Measurements from ENCODE around the gene MAP4K4.
A peak's percentile ranks its signal among the peaks of the same experiment; 100 is the strongest.

The MAP4K4 gene

DNA sequence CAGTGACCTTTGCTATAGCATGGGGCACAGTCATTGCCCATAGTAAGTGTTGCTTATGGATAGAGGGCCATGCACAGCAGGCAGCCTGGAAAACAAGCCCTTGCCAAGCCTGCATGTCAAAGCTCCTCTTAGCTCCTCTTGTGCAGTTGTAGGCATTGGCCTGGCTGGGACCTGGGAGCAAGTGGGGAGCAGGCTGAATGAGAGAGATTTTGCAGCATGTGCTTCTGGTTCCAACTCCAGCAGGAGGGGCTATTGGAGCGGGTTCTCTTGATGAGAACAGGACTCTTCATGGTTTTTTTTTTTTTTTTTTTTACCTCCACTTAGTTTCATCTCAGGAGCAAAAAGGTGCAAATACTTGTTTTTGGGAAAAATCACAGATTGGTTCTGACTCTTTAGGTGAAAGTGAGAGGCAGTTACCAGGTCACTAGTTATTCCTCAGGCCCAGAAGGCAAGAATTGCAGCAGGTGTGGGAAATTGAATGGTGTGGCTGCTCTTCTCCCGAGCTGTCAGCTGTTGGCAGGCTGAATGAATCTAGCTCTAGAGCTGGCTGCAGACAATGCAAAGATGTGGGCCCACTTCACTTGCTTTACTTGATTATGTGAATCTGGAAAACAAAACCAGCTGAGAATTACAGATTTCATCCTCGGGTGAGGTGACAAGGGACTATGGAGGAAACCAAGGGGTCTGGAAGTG, 95.9 kb downstream of the MAP4K4 start:
- DNase-seq, result peak; percentile 50

DNA sequence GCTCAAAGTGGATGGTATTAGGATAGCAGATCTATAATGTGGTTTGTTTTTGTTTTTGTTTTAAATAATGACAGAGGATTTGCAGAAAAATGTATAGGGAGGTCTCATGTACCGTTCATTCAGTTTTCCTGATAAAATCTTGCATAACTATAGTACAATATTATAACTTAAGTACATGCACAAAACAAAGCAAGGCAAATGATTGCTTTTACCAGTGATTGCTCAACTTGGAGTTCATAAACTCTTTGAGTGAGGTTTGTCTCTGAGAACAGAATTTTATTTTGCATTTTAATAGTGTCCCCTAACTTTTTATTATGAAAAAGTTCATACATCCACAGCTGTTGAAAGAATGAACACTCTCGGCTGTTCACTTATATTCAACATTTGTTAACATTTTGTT, 96.6 kb downstream of the MAP4K4 start:
- no peak for DNase-seq

DNA sequence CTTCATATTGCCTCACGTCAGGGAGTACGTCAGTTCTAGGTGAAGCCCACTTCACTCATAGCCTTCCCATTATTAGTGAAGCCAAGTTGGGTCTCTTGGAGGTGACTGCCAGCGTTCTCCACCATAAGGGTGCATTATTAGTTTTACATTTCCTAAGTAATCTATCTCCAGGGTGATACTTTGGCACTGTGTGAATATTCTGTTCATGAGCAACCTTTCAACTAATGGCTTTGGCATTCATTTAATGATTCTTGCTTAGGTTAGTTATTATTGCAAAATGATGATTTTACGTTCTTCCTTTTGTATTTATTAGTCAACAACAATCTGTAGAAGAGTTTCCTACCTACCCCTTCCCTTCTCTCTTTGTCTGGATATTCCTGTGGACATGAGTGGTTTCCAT, 97.5 kb downstream of the MAP4K4 start:
- no peak for DNase-seq

DNA sequence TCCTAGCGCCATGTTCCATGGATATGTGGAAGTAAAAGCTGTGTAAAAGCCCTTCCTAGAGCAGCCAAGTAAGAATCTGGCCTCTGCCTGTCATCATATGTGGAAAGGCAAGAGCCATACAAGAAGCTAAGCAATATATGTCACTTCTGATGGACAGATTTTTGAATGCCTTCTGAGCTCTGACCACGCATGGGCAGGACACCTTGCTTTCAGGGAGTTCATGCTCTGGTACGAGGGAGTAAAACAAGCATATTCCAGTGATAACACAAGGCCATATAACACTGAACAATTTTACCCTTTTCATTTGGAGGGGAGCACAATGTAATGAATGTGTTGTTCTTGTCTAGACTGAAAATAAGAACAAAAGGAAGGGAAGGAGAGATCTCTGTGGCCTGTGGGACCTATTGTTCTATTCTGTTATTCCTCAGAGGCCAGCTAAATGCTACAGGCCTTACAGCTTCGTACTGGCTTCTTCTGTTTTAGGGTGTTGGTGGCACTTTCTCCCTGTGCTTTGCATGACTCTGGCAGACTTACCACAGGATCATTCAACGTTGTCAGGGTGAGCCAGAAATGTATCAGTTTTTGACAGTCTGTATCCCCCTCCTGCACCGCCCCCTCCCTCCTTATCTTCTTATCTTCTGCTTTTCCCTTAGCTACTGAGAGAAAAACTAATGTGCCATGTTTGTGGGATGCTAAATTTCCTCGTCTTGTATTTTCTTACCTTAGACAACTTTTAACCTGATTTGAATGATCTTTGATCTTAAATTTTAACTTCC, 99.5 kb downstream of the MAP4K4 start:
- no peak for DNase-seq

DNA sequence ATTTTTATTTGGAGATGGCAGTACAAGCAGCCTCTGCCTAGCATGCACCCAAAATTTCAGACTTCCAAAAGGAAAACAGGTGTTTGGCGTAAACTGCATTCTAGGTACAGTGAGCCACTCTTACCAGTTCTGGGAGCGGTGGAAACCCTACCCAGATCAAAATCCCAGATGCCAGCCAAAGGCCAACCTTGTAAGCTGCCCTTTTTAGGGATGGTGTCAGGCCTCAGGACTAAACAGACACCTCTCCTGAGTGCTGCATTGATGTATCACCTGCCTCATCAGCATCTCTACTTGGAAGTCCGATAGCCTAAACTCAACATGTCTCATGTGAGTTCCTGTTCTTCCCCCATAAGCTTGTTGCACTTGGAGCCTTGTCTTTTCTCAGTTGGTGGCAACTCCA, 104.0 kb downstream of the MAP4K4 start:
- DNase-seq, result no peak

DNA sequence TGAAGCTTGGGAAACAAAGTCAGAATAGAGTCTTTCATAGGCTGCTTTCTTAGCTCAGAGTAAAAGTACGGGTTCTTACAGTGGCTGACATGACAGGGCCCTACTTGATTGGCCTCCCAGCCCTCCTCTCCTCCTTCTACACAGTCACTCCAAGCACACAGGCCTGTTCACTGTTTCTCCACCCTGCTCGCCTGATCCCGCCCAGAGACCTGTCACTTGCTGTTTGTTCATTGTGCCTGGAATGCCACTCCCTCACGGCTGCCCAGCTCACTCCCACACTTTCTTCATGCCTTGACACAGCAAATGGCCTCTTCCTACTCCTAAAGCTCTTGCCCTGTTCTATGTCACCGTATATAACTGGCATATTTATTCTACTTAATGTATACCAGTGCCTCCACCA, 104.8 kb downstream of the MAP4K4 start:
- no peak for DNase-seq

DNA sequence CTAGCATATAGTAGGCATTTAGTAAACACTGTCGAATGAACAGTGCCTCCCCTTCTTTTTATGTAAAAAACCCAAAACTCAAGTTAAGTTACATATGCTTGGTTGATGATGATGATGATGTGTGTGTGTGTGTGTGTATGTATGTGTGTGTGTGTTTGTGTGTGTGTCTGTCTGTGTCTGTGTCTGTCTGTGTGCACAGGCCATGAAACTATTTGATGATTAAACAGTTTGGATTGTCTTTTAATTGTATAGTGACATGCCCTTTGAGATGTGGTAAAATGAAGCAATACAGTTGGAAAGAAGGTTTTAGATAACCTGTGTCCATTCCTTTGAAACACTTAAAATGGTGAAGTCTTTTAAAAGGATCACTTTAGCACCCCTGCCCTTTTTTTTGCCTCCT, 105.6 kb downstream of the MAP4K4 start:
- no peak for DNase-seq

DNA sequence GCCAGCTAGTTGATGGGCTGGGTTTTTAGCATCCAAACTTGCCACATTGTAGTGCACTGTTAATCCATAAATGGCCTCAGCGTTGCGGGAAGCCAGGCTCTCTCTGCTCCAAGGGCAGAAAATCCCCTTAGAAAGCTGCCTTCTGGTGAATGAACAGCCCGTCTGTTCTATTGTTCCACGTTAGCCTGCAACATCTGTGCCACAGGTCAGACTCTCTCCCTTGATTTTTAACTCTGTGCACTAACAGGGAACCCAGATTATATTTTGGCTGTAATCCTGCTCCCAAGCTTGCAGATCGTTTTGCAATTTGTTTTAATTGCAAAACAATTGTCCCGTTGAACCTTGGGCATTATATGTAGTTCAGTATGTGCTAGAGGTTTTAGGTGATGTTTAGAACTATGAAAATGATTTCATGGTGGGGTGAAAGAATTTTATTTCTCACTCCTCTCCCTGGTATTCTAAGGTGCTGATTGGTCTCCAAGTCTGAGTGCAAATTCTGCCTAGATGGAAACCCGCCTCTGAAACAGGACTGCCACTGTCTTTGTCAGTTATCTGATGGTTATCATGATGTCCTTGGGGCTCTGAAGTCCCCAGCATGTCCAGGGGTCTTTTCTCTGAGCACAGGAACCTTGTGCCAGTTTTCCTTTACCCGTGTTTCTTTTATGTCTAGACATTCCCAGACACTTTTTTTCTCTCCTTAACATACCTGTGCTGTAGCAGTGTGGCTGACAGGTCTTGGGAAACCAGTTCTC, 106.6 kb downstream of the MAP4K4 start:
- DNase-seq, result peak; percentile 71

DNA sequence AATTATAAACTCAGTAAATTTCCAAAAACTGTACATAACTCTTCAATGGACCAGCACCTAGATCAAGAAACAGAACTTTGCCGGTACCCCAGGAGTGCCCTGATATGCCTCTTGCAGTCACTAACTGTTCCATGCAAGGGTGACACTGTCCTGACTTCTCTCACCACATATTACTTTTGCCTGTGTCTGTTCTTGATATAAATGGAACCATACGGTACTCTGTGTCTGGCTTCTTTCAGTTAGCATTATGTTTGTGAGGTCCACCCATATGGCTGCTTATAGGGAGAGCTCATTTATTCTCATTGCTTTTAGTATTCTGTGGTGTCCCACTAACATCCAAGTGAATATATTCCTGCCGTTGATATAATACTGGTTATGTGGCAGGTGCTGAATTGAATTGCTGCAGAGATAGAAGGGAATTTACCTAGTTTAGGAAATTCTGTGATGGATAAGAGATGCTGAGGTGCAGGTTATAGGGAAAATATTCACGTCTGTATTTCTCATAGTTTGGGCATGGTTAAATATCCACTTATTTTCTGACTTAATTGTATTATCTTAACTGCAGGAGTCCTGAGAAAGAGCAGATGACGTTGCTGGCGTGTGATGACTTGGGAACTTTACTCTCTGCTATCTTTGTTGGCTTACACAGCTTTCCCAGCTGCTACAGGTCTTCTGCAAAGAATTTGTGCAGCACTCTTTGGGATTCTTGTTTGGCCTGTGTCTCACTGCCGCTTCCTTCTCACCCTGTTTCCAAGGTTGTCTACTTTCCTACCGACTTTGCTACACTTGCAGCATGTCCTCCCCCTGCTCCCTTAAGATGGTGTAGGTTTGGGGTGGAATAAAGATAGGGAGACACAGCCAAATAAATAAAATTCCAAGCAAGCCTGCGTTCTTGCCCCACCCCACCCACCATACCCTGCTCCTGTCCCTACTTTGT, 107.9 kb downstream of the MAP4K4 start:
- no peak for DNase-seq

DNA sequence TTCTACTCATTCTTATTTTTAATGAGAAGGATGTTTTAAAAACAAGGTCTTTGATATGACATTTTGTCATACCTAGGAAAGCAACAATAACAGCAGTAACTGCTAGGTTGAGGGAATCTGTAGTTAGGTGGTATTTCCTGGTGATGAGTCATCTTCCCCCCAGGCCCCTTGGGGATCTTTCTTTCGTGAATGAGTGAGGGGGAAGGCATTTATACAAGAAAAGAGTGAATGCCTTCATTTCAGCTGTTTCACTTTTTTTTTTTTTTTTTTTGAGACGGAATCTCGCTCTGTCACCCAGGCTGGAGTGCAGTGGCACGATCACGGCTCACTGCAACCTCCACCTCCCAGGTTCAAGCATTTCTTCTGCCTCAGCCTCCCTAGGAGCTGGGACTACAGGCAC, 108.6 kb downstream of the MAP4K4 start:
- no peak for DNase-seq

DNA sequence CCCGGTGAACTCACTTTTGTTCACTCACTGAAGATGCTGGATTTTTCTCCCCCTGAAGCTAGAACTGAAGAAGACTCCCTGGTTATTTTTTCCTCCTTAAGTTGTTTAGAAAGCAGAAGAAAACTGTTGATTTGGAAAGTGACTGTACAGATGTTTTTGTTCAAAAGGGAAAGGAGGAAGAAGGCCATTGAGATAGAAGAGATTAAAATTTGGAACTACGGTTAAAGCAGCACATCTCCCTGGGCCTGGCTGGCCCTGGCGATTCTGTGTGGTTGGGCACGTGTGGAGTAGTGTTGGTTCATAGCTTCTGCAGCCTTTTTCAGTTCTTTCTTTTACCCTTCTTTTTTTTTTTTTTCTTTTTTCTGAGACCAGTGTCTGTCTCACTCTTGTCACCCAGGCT, 109.2 kb downstream of the MAP4K4 start:
- no peak for DNase-seq

DNA sequence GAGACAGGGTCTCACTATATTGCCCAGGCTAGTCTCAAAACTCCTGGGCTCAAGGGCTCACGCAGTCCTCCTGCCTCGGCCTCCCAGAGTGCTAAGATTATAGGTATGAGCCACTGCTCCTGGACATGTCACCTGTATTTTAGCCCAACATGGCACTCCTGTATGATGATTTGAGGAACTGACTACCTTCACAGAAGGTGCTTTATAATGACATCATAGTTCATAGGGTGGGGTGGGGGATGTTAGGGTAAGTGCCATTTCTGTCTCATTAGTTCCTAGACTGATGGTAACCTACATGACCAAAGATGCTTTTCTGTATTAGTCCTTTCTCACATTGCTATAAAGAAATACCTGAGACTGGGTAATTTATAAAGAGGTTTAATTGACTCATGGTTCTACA, 109.7 kb downstream of the MAP4K4 start:
- DNase-seq, result no peak

DNA sequence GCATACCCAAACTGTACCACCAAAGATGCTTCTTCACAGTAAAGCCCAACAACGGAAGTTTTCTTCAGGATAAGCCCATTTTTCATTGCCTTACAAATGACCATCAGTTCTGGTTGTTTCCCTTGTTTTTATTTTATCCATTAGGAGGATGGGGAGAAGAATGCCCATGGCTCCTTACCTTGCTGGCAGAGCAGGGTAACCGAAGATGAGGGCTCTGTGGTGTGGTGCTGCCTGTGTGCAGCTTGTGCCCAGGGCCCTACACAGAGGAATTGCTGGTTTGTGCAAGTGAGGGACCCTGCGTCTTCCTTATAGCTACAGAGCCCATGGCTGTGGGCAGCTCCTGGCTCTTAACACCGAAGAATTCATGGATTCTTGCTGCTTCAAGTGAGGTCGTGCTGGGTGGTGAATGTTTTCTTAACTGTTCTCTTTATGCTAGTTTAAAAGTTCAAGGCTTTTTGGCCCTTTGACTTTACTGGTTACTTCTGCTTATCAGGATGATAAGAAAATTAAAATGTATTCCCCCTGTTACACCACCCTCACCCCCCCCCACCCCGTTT, 110.6 kb downstream of the MAP4K4 start:
- no peak for DNase-seq

DNA sequence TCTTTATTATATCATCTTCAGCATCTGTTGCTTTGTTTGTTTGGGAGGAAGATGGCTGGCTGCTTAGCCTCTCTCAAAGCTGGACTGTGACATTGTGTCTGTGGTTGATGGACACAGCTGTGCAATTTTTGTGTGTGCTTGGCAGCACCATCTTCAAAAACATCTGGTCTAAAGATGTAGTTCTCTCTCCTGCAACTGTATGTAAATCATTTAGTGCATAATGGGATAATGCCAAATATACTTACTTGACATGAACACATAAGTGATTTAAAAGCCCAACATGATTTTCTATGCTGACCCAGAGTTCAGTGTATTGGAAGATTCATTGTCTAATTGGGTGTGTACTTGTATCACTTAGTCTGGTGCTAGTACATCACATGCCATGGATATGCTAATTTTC, 112.2 kb downstream of the MAP4K4 start:
- no peak for DNase-seq

DNA sequence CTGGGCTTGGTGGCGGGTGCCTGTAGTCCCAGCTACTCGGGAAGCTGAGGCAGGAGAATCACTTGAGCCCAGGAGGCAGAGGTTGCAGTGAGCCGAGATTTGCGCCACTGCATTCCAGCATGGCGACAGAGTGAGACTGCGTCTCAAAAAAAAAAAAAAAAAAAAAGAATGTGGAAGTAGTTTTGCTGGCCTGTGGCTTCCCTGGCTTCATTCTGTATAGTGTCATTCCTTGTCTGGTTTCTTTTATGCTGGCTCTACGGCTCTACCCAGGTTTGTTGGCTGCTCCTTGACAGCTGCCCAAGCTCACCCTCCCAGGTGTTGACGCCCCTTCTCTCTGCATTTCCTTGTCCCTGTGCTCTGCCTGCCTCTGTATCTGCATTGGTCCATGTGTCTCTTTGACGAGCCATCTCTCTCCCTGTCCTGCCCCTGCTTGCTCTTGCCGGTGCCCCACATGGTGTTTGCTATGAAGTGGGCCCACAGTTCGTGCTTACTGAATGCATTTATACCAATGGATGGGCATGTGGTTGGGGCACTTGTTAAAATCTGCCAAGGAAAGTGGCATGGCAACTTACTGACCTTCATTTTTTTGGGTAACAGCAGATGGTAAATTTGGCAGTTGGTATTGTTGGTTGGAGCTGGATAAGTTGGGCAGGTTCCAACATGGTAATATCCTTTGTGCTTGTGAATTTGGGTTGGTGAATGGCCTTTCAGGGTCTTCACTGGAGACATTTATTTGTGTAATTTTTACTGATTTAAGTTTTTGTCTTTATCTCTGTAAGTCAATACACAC, 113.9 kb downstream of the MAP4K4 start:
- peak; percentile 94 for DNase-seq

DNA sequence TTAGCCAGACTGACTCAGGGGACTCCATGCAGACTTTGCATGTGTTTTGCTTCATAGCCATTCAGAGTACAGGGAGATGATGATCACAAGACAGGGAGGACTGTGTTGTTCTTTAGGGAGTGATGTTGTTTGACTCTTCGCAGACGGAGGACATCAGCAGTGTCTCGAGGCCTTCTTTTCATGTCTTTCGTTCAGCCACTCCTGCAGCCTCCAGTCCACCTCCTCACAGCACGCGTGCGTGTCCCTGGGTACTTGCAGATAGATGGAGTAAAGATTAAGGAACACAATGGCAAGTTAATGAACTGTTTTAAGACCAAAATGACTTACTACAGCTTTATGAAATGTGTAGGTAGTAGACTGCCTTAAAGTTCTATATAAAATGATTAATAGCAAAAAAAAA, 114.7 kb downstream of the MAP4K4 start:
- DNase-seq, result no peak

DNA sequence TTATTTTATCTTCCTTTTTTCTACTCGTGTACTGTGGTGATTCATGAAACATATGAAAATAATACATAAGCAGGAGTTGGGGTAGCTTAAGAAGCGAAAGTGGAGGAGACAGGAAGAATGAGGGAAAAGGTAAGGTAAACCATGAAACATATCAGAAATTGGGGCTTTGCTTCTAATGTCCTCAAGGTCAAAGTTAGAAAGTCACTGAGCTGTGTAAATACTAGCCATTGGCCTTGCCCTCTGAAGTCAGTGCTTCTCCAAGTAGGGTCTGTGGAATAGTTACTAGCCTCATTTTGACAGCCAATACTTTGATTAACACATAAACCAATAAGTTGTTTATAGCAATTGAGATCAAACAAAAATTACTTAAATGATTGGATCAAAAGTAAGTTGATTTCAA, 117.2 kb downstream of the MAP4K4 start:
- DNase-seq, result no peak

DNA sequence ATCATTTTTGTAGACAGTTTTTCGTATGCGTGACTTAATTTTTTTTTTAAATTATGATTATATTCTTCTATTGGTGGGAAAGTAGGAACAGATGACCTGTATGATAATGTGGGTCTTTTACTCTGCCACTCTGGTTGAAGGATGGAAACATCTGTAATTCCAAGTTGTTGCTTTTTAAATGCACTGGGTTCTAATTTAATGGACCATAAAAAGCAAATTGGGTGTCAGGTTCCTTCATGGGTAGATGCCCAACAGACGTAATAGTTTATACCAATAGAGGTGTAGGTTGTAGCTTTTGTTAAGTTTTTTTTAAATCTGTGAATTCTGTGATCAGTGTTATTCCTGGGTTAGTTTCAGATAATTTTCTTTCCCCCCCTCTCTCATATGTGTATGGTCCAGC, 117.6 kb downstream of the MAP4K4 start:
- DNase-seq, result peak; percentile 15

DNA sequence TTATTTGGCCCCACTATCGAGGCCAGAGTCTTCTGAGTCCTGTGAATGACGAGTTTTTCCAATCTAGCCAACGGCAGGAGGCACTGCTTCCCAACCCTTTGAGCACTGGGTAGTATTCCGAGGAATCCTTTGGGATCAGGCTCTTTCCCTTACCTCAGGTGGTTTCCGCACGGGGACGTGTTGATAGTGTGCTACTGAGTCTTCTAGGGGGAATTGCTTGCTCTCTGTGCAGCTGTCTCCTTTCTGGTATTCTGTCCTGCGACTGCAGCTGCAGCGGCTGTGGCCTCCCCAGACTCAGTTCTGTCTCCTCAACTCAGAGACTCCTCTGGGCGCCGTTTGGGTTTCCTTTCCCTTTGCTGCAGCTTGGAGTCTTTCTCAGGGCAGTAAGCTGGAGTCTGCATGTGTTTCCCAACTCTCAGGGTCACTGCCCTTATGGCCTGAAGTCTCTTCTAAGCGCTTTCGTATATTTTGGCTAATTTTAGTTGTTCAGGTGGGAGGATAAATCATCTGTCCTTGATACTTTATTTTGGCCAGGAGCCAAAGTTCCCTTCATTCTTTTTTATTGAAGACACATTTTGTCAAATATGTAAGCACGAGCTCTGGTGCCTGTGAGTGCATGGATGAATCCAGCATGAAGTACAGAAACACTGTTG, 118.4 kb downstream of the MAP4K4 start:
- no peak for DNase-seq

DNA sequence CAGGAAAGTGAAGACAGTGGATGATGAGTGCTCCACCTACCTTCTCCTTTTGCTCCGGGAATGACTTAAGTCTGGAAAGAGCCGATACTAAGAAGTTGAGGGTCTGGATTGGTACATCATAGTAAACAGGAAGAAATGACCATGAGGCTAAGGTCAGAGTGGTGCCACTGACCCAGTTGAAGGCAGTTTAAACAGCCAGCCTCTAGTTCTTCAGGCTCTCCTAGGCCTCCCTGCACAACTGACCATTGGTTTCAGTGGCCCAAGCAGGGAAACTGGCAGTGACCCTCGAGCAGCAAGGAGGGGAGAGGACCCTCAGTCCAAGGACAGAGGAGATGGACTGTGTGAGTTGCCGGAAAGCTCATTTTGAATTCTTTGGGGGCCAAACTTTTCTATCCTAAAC, 119.1 kb downstream of the MAP4K4 start:
- no peak for DNase-seq

DNA sequence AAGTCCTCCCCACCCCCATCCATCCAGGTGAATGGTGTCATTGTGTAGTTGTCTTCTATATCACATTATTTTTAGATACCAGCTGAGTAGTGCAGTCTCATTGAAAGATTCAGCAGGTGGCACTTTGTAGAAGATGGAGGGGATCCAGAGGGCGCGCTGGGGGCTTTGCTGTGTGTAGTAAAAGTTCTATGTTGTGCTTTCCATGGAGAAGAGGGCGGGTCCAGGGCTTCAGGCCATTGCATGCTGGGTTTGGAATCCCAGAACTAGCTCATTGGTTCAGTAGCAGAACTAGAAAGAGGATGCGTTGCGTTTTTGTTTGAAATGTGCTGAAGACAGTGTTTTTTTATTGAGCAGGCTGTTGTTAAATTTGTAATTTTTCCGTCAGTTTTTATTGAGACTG, 120.0 kb downstream of the MAP4K4 start:
- DNase-seq, result no peak

Measured in DMS 273 treated with DMSO at 0.1 percent for 48 hours (cell line).